GM12873 (cell line): Measurements from ENCODE around the gene TRAPPC12.

Experiments
- CTCF ChIP-seq: IDR thresholded peaks from 2 replicates; pipeline ENCODE4 v1.5.1; 2012; ENCODE audit warnings: low read depth, mild to moderate bottlenecking, moderate library complexity, low read length, control low read depth; ENCODE audit not compliant: insufficient read depth; ENCODE audit errors: missing control alignments

The TRAPPC12 gene

GRCh38 chr2:3504741-3505140, 125.2 kb downstream of the TRAPPC12 start:
- no peak for TF ChIP-seq CTCF

GRCh38 chr2:3505771-3506170, 126.3 kb downstream of the TRAPPC12 start:
- no peak for TF ChIP-seq CTCF

GRCh38 chr2:3512086-3512485, 132.6 kb downstream of the TRAPPC12 start:
- no peak for TF ChIP-seq CTCF

GRCh38 chr2:3513026-3513810, 133.7 kb downstream of the TRAPPC12 start:
- TF ChIP-seq CTCF = no peak

- no peak for TF ChIP-seq CTCF
Observed at GRCh38 chr2:3516831-3517230, 137.3 kb downstream of the TRAPPC12 start.

- TF ChIP-seq CTCF = no peak
Observed at GRCh38 chr2:3517948-3518495, 138.5 kb downstream of the TRAPPC12 start.

- no peak for TF ChIP-seq CTCF
Observed at GRCh38 chr2:3518496-3519254, 139.2 kb downstream of the TRAPPC12 start.
